Measurements from ENCODE around the gene REC114. TPM values are rescaled to one million over a fixed set of nuclear protein-coding genes. Genes with fewer than 3 reads are reported as not detected.

The REC114 gene
- total RNA-seq, 1 donor from 2014 or later: not detected

DNA sequence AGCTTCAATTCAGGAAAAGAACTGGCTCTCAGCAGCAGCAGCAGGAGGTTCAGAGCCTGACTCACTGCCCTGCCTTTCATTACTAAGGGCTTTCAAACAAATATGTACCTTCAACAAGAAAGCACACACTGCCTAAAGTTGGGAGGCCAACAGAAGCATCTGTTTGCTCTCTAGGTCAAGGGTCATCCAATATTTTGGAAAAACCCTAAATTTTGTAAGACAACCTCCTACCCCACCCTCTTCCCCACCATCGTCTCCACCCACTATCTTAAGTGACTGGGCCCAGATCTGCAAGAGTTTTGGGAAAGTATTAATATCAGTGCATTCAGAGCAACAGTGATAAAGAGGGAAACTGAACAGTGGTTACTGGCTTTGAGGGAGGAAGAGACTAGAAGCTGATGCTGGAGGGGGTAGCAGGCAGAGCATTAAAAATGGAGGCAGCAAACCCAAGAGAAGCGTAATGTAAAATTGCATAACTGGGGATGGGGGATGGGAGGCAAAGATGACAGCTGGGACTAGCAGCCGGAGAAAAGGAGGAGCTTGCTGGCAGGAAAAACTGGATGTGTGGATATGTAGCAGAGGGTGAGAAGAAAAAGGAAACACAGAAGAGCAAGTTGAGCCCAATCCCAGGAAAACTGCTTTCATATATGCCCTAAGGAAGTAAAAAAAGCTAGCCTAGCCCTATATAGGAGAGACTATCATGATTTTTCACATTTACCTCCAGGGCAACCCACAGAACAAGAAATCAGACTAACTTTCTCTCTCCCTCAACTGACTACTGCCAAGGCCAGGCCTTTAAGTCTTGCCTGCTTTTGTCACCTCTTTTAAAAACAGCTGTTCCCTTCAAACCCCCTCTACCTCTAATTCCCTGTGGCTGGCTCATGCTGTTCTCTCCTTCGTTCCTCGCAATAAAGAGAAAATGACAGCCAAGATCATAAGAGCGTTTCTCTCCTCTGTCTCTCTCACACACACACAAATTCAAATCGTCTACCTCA lies 158.8 kb downstream of the REC114 start:
- H3K36me3 ChIP-seq (ENCODE audit: control insufficient read depth, insufficient read depth, low read length): no peaks in the 10 kb centered on the region
- FAIRE-seq: no peak
- no peak overlapping the region for H3K4me3 ChIP-seq (ENCODE audit: low read depth, low read length)
- DNase-seq (ENCODE audit: low read depth): peak; percentile 67
- H3K27me3 ChIP-seq (ENCODE audit: control insufficient read depth, insufficient read depth, low read length): no peaks in the 10 kb centered on the region
- TF ChIP-seq, protein P1, sequence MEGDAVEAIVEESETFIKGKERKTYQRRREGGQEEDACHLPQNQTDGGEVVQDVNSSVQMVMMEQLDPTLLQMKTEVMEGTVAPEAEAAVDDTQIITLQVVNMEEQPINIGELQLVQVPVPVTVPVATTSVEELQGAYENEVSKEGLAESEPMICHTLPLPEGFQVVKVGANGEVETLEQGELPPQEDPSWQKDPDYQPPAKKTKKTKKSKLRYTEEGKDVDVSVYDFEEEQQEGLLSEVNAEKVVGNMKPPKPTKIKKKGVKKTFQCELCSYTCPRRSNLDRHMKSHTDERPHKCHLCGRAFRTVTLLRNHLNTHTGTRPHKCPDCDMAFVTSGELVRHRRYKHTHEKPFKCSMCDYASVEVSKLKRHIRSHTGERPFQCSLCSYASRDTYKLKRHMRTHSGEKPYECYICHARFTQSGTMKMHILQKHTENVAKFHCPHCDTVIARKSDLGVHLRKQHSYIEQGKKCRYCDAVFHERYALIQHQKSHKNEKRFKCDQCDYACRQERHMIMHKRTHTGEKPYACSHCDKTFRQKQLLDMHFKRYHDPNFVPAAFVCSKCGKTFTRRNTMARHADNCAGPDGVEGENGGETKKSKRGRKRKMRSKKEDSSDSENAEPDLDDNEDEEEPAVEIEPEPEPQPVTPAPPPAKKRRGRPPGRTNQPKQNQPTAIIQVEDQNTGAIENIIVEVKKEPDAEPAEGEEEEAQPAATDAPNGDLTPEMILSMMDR (IDR thresholded peaks at IDR 0.05; ENCODE audit: insufficient read depth, low read length, severe bottlenecking): no peak

DNA sequence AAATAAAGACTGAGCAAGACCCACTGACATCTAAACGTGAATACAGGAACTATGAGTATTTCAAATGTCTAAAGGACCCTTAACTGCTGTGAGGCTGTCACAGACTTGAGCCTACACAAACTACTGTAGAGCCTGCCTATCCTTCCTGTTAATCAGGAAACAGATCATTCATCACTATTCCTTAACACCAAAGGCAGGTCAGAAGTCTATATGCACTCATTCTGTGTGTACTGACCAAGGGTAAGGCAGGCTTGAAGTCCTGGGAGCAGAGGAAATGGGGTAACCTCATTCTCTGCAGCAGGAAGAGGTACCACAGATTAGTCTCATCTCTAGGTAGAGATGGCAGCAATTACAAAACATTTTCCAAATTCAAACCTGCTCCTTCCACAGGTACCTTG lies 159.5 kb downstream of the REC114 start:
- no peak for FAIRE-seq
- DNase-seq (ENCODE audit: low read depth): peak; percentile 50
- H3K27me3 ChIP-seq (ENCODE audit: control insufficient read depth, insufficient read depth, low read length): no peaks in the 10 kb centered on the region
- H3K36me3 ChIP-seq (ENCODE audit: control insufficient read depth, insufficient read depth, low read length): no peaks in the 10 kb centered on the region
- H3K4me3 ChIP-seq (ENCODE audit: low read depth, low read length): no peak overlapping the region
- TF ChIP-seq, protein P1 (IDR thresholded peaks at IDR 0.05; ENCODE audit: insufficient read depth, low read length, severe bottlenecking): no peak

DNA sequence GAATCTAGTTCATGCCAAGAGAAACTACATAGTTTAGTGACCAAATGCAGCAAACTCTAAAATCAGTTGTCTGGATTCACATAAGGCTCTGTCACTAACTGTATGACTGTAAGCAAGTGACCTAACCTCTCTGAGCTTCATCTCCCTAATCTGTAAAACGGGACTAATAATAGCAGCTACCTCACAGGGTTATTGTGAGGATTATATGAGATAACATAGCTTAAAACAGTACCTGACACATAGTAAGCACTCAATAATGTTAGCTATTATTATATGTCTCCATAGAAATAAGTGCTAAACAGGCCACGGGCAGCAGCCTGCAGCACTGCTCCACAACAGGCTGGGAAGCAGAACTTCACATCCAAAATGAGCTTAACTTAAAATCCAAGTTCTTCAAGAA lies 160.0 kb downstream of the REC114 start:
- Histone ChIP-seq H3K36me3 (ENCODE audit: control insufficient read depth, insufficient read depth, low read length) (no peaks in the 10 kb centered on the region), H3K4me3 (ENCODE audit: low read depth, low read length) (no peak overlapping the region), H3K27me3 (ENCODE audit: control insufficient read depth, insufficient read depth, low read length) (no peaks in the 10 kb centered on the region)
- TF ChIP-seq, protein P1 (IDR thresholded peaks at IDR 0.05; ENCODE audit: insufficient read depth, low read length, severe bottlenecking): no peak
- no peak for DNase-seq (ENCODE audit: low read depth)
- no peak for FAIRE-seq

DNA sequence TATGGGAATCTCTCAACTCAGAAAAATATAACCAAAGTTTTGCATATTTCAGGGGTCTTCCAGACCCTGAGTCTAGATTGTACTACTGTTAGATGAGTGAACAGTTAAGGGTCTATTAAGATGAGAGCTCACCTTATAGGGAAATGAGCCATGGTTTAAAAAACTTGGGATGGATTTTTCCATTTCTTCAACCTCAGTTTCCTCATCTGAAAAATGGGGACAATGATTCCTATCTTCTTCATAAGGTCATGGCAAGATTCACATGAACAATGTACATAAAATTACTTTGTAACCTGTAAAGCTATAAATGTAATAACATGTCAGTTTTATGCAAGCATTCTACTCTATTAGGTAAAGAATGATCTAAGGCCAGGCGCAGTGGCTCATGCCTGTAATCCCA lies 161.5 kb downstream of the REC114 start:
- Histone ChIP-seq H3K4me3 (ENCODE audit: low read depth, low read length) (no peak overlapping the region), H3K27me3 (ENCODE audit: control insufficient read depth, insufficient read depth, low read length) (no peaks in the 10 kb centered on the region), H3K36me3 (ENCODE audit: control insufficient read depth, insufficient read depth, low read length) (no peaks in the 10 kb centered on the region)
- no peak for FAIRE-seq
- DNase-seq (ENCODE audit: low read depth): no peak
- TF ChIP-seq, protein P1 (IDR thresholded peaks at IDR 0.05; ENCODE audit: insufficient read depth, low read length, severe bottlenecking): no peak

DNA sequence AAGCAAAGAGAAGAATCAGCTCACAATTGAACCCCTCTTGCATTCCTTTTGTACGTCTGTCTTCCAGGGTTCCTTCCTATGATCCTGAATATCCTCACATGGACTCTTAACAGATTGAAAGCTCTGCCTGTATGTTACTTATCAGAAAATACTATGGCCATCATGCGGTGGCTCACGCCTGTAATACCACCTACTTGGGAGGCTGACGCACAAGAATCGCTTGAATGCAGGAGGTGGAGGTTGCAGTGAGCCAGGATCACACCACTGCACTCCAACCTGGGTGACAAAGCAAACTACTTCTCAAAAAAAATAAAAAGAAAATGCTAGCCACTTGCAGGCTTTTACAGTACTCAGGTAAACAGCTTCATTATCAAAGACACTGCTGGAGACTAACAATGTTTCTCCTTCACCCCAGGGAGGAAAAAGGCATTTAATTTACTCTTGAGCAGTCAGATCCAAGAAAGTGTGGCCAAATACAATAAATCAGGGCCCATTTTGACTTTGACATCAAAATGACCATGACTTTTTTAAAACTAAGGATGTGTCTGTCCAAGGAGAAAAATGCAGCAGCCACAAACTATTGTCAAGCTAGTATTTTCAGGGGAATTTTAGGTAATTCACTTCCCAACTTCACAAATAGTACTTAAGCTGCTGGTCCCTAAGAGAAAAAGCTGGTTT lies 162.9 kb downstream of the REC114 start:
- Histone ChIP-seq H3K4me3 (ENCODE audit: low read depth, low read length) (no peak overlapping the region), H3K27me3 (ENCODE audit: control insufficient read depth, insufficient read depth, low read length) (no peaks in the 10 kb centered on the region), H3K36me3 (ENCODE audit: control insufficient read depth, insufficient read depth, low read length) (no peaks in the 10 kb centered on the region)
- DNase-seq (ENCODE audit: low read depth) (no peak), FAIRE-seq (no peak)
- TF ChIP-seq, protein P1 (IDR thresholded peaks at IDR 0.05; ENCODE audit: insufficient read depth, low read length, severe bottlenecking): no peak

All from bronchial epithelial cell (primary cell).